IPS-20b (cell line): ENCODE data around the gene NUDT10.
A peak's percentile ranks its signal among the peaks of the same experiment; 100 is the strongest.
"Not testable (repeated sequence)": the region's sequence is repeated elsewhere in the genome, so short reads cannot be mapped to it uniquely, and the experiment has no call there.

Experiments
- H3K27ac ChIP-seq: one replicate; pipeline ENCODE4 v1.5.1; 2013; ENCODE audit warnings: low read length
- H3K27me3 ChIP-seq: 2 replicates; pipeline ENCODE4 v1.6.1; 2013; ENCODE audit warnings: mild to moderate bottlenecking, low read length, inconsistent platforms; ENCODE audit not compliant: insufficient read depth
- H3K36me3 ChIP-seq: 2 replicates; pipeline ENCODE4 v1.6.1; 2013; ENCODE audit warnings: low read depth, mild to moderate bottlenecking, inconsistent platforms, low read length, moderate library complexity; ENCODE audit not compliant: insufficient read depth
- H3K4me1 ChIP-seq: 2 replicates; pipeline ENCODE4 v1.6.1; 2013; ENCODE audit warnings: mild to moderate bottlenecking, control low read depth, inconsistent platforms, low read length, moderate library complexity; ENCODE audit not compliant: insufficient read depth
- H3K4me3 ChIP-seq: 2 replicates; pipeline ENCODE4 v1.5.1; 2013; ENCODE audit warnings: mild to moderate bottlenecking, low read length, inconsistent platforms
- H3K9ac ChIP-seq: 2 replicates; pipeline ENCODE4 v1.6.1; 2013; ENCODE audit warnings: low read depth, mild to moderate bottlenecking, inconsistent platforms, low read length, moderate library complexity
- H3K9me3 ChIP-seq: 2 replicates; pipeline ENCODE4 v1.6.1; 2013; ENCODE audit warnings: mild to moderate bottlenecking, low read depth, low read length, inconsistent platforms; ENCODE audit not compliant: insufficient read depth

NUDT10 gene

GRCh38 chrX:51332188-51332942 is at the start of gene NUDT10:
TSS of gene NUDT10 (plus strand) at chrX:51332822. CDS start at chrX:51332966, 144 bp downstream.
- Histone ChIP-seq H3K9me3 (no peaks in the 10 kb centered on the region), H3K36me3 (no peaks in the 10 kb centered on the region), H3K4me3 (peak within 1 kb of the TSS; percentile 74), H3K27ac (no peak within 1 kb of the TSS), H3K27me3 (no peaks in the 10 kb centered on the region), H3K4me1 (no peaks in the 10 kb centered on the region; the same call in 1 of the 2 replicates), H3K9ac (peak within 1 kb of the TSS; percentile 66)

- Histone ChIP-seq H3K9me3 (no peaks in the 10 kb centered on the region), H3K4me3 (no peak overlapping the region), H3K4me1 (no peaks in the 10 kb centered on the region), H3K27ac (no peak overlapping the region), H3K27me3 (no peaks in the 10 kb centered on the region), H3K9ac (no peak overlapping the region), H3K36me3 (no peaks in the 10 kb centered on the region)
Measured at GRCh38 chrX:51292421-51292820, 40.2 kb upstream of the NUDT10 start.

GRCh38 chrX:51296138-51296537 is 36.5 kb upstream of the NUDT10 start:
- Histone ChIP-seq H3K9me3 (no peaks in the 10 kb centered on the region), H3K27ac (no peak overlapping the region), H3K4me1 (no peaks in the 10 kb centered on the region), H3K36me3 (no peaks in the 10 kb centered on the region), H3K27me3 (no peaks in the 10 kb centered on the region), H3K4me3 (no peak overlapping the region), H3K9ac (no peak overlapping the region)

- Histone ChIP-seq H3K4me3 (no peak overlapping the region), H3K27me3 (no peaks in the 10 kb centered on the region), H3K4me1 (no peaks in the 10 kb centered on the region), H3K36me3 (no peaks in the 10 kb centered on the region), H3K9me3 (no peaks in the 10 kb centered on the region), H3K9ac (no peak overlapping the region), H3K27ac (no peak overlapping the region)
Measured at GRCh38 chrX:51316271-51316670, 16.4 kb upstream of the NUDT10 start.

GRCh38 chrX:51332943-51333785 is 542 bp downstream of the NUDT10 start:
- Histone ChIP-seq H3K9ac (peak overlapping the region; percentile 61; the same call in 1 of the 2 replicates), H3K4me3 (peak overlapping the region; percentile 74)
- not testable (repeated sequence) for H3K27ac ChIP-seq, H3K36me3 ChIP-seq, H3K9me3 ChIP-seq, H3K27me3 ChIP-seq, H3K4me1 ChIP-seq

GRCh38 chrX:51334276-51334675 is 1.7 kb downstream of the NUDT10 start:
- H3K9me3 ChIP-seq = no peaks in the 10 kb centered on the region
- no peaks in the 10 kb centered on the region for H3K36me3 ChIP-seq
- peak overlapping the region; percentile 74 for H3K4me3 ChIP-seq
- no peaks in the 10 kb centered on the region for H3K27me3 ChIP-seq
- no peaks in the 10 kb centered on the region; the same call in 1 of the 2 replicates for H3K4me1 ChIP-seq
- H3K9ac ChIP-seq = peak overlapping the region; percentile 45; the same call in 1 of the 2 replicates
- no peak overlapping the region for H3K27ac ChIP-seq

- Histone ChIP-seq H3K9ac (no peak overlapping the region), H3K4me3 (no peak overlapping the region), H3K4me1 (no peaks in the 10 kb centered on the region; the same call in 1 of the 2 replicates), H3K27me3 (no peaks in the 10 kb centered on the region), H3K9me3 (no peaks in the 10 kb centered on the region), H3K27ac (no peak overlapping the region), H3K36me3 (no peaks in the 10 kb centered on the region)
Measured at GRCh38 chrX:51336584-51336983, 4.0 kb downstream of the NUDT10 start.

GRCh38 chrX:51361251-51361650 is 28.6 kb downstream of the NUDT10 start:
- Histone ChIP-seq H3K9ac (no peak overlapping the region), H3K9me3 (no peaks in the 10 kb centered on the region), H3K36me3 (no peaks in the 10 kb centered on the region), H3K4me3 (no peak overlapping the region), H3K27me3 (no peaks in the 10 kb centered on the region), H3K27ac (no peak overlapping the region), H3K4me1 (no peaks in the 10 kb centered on the region)

GRCh38 chrX:51376672-51377071 is 44.0 kb downstream of the NUDT10 start:
- H3K27ac ChIP-seq = no peak overlapping the region
- H3K27me3 ChIP-seq = no peaks in the 10 kb centered on the region
- H3K9ac ChIP-seq = no peak overlapping the region
- H3K9me3 ChIP-seq = no peaks in the 10 kb centered on the region
- H3K36me3 ChIP-seq = no peaks in the 10 kb centered on the region
- H3K4me1 ChIP-seq = no peaks in the 10 kb centered on the region
- H3K4me3 ChIP-seq = no peak overlapping the region
